HG03575 (cell line): ENCODE results near the gene CORO2B.

ENCODE experiments used
- ATAC-seq: cut with Tn5 transposase; IDR thresholded peaks from one replicate; pipeline ENCODE4 v1.9.1; 2021; ENCODE audit not compliant: unreplicated experiment, insufficient number of reproducible peaks, low FRiP score; ENCODE audit errors: extremely low read depth

CORO2B gene

DNA sequence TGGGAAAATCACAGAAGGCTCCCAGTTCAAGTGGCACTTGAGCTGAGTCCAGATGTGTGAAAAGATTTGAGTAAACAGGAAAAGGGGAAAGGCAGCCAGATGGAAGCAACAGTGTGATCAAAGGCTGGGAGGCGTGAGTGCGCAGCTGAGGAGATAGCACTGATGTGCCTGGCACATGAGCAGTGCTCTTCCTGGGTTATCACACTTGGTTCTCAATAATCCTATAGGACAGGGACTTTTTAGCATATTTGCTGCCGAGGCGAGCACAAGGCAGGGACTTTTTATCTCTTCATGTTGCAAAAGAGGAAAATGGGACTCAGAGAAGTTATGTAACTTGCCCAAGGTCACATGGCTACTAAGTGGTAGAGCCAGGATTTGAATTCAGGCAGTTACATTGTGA lies 39.6 kb downstream of the CORO2B start:
- ATAC-seq = no peak

DNA sequence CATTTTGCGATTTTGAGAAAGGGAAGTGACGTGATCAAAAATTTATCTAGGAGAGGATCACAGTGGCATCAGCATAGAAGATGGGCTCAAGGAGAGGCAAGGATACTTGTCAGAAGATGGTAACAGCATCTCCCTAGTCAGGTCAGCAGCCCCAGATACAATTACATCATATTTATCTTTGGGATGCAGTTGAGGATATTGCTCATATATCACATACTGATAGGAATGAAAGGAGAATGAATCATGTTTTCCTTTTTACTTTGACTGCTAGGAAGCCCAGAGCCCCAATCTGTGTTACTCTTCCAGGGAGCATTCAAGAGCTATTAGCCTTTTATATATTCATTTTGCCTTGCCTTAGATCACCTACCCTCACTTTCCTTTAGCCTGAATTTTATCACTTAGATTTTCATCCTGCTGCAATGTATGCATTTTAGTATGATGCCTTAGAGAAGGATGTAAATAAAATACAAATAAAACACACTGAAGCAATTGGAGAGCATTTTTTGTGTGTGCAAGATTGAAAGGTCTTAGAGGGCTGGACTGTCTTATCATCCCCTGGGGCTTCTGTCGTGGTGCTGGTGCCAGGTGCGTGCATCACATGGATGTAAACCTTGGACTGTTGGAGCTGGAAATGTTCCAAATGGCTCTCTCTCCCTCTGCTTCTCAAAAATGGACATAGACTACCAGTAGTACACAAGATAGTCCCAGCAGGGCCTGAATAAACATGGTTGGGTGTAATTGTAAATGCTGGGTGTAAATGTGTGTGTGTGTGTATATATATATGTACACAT lies 40.3 kb downstream of the CORO2B start:
- no peak for ATAC-seq

DNA sequence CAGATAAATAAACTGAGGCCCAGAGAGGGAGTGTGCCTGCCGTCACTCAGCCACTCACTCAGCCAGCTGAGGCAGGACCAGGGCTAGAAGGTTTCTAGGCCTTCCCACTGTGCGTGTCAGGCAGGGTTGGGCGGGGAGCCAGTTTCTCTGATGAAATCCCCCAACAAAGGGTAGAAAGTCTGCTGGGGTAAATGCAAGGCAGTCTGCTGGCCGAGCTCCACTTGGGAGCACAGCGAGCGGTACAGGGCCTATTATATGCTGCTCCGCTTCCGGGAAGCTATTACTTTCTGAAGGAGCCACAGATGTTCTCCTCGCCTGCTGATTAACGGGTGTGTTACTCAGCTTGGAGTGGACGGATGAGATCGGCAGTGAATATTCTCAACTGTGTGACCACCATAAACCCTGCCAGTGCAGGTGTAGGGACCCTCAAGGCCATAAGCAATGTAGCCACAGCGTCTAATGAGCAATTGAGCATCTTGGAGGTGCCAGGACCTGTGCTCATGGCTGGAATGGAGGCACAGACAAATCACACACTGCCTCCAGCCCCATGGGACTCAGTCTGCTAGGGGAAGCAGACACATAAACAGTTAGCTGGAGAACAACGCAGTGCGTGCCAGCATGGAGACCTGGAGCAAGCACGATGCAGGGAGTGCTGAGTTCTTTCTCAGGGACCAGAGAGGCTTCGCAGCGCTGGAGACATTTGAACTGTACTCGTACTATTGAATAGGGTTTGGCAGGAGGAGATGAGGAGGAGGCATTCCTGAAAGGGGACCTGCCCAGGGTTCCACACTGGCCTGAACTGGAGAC lies 42.1 kb downstream of the CORO2B start:
- no peak for ATAC-seq

GRCh38 chr15:68621535-68621934 lies 42.7 kb downstream of the CORO2B start:
- no peak for ATAC-seq

- ATAC-seq = no peak
These were observed 44.6 kb downstream of the CORO2B start for GRCh38 chr15:68623301-68623892.

- ATAC-seq = no peak
These were observed 47.1 kb downstream of the CORO2B start for GRCh38 chr15:68625853-68626252.

- no peak for ATAC-seq
These were observed 47.5 kb downstream of the CORO2B start for GRCh38 chr15:68626283-68626682.

- no peak for ATAC-seq
These were observed 47.9 kb downstream of the CORO2B start for GRCh38 chr15:68626739-68627138.

- ATAC-seq = no peak
These were observed 48.7 kb downstream of the CORO2B start for GRCh38 chr15:68627476-68627875.

DNA sequence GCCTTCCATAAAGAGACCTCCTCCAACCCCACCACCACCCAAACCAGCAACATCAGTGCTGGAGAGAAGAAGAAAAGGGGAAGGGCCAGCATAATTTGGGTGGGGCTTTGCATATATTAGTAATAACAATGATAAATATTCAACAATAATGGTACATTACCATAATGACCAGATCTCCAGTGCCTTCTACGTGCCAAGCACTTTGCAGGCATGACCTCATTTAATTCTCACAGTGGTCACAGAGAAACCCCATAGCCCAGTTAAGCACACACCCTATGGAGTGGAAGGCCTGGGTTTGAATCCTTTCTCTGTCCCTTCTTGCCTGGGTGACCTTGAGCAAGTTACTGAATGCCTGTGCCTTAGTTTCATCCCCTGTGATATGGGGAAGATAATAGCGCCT lies 49.2 kb downstream of the CORO2B start:
- ATAC-seq = no peak

- ATAC-seq = no peak
These were observed 50.9 kb downstream of the CORO2B start for GRCh38 chr15:68629519-68630210.

- no peak for ATAC-seq
These were observed 51.4 kb downstream of the CORO2B start for GRCh38 chr15:68630211-68630555.

DNA sequence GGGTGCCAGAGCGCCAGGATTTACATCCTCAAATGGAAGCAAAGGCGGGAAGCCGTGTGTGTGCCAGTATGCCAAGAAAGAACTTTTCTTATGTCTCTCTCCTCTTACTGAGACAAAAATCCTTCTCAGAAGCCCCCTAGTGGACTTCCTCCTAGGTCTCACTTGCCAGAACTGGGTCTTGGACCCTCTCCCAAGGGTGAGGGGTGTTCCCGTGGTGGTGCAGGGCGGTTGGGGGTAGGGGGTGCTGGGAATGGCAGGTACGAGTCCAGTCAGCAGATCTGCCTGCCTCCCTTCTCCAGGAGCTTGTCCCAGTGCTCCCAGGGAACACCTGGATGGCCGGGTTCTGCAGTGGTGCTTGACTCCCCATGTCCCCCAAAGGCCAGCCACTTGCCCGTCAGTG lies 52.0 kb downstream of the CORO2B start:
- no peak for ATAC-seq

- no peak for ATAC-seq
These were observed 52.8 kb downstream of the CORO2B start for GRCh38 chr15:68631601-68632051.

DNA sequence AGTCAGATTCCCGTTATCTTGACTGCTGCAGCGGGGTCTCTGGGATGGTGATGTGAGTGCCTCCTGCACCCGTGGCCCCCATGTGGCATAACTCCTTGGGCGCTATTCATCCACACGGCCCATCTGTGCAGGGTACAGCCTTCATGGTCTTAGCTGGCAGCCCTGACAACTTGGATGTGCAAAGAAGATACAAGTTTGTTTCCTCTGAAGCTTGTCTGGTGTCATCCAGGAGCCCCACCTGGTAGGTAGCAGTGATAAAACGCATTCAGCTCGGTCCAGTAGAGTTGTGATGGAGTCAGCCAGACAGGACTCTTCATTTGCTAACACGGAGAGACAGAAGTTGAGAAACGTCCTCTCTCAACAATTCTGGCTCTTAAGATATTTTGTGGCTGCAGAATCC lies 53.3 kb downstream of the CORO2B start:
- no peak for ATAC-seq

- ATAC-seq = no peak
These were observed 54.7 kb downstream of the CORO2B start for GRCh38 chr15:68633231-68634121.

DNA sequence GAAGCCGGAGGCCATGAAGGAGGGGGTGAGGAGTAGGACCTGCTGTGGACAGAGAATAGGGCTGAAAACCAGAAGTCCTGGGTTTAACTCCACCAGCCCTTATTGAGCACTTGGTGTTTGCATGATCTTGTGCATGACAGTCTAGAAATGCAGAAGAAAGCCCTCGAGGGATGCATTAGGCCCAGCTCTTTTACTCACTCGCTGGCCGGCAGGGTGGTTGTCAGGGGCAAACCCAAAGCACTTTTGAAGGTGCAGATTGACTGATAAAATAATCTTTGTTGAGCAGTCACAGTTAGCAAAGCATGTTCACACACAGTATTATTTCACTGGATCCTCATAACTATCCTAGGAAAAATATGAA lies 55.3 kb downstream of the CORO2B start:
- ATAC-seq = no peak

DNA sequence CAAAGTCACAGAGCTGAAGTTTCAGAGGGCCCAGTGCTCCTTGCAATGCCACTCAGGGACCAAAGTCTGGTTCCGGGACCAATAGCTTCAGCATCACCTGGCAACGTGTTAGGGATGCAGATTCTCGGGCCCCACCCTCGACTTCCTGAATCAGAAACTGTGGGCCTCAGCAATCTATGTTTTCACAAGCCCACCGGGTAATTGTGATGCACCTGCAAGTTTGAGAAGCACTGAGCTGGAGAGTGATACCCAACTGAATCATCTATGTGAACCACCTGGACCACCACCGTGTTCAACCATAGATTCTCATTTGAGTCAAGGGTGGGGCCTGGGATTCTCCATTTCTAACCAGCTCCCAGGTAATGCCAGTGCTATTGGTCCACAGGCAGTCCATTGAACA lies 55.7 kb downstream of the CORO2B start:
- no peak for ATAC-seq

- no peak for ATAC-seq
These were observed 56.3 kb downstream of the CORO2B start for GRCh38 chr15:68635141-68635540.
